Mesodermal cell (in vitro differentiated cells): ENCODE results near the gene RAP2C.
"Not testable (repeated sequence)": the region's sequence is repeated elsewhere in the genome, so short reads cannot be mapped to it uniquely, and the experiment has no call there.

Experiments used
- H3K27ac ChIP-seq: 2 replicates; pipeline ENCODE4 v1.7.0; 2013; ENCODE audit warnings: mild to moderate bottlenecking, low read depth, low read length, moderate library complexity; ENCODE audit not compliant: severe bottlenecking
- H3K36me3 ChIP-seq: 2 replicates; pipeline ENCODE4 v1.7.1; 2013; ENCODE audit warnings: mild to moderate bottlenecking, low read length, moderate library complexity; ENCODE audit not compliant: control insufficient read depth, insufficient read depth
- H3K4me1 ChIP-seq: one replicate; pipeline ENCODE4 v1.7.1; 2013; ENCODE audit warnings: mild to moderate bottlenecking, low read length; ENCODE audit not compliant: insufficient read depth, control insufficient read depth, poor library complexity, severe bottlenecking
- H3K4me3 ChIP-seq: 2 replicates; pipeline ENCODE4 v1.7.0; 2013; ENCODE audit warnings: low read length, control low read depth, mild to moderate bottlenecking; ENCODE audit not compliant: insufficient read depth, poor library complexity, severe bottlenecking; ENCODE audit errors: extremely low read depth
- H3K9me3 ChIP-seq: 2 replicates; pipeline ENCODE4 v1.7.1; 2013; ENCODE audit warnings: mild to moderate bottlenecking, low read length, moderate library complexity; ENCODE audit not compliant: control insufficient read depth
- WGBS, 2 experiments: methylation state at CpG; one replicate each; pipeline ENCODE4 v1.1.5; 2013; ENCODE audit warnings: missing lambda C conversion rate in 2 of 2; ENCODE audit not compliant: insufficient coverage in 2 of 2; 5-methylcytosine and 5-hydroxymethylcytosine counted together

RAP2C gene

GRCh38 chrX:132169554-132169953 lies 49.7 kb downstream of the RAP2C start:
- Histone ChIP-seq H3K9me3 (no peaks in the 10 kb centered on the region), H3K27ac (no peak overlapping the region), H3K4me1 (no peaks in the 10 kb centered on the region), H3K36me3 (no peaks in the 10 kb centered on the region), H3K4me3 (no peak overlapping the region)
- WGBS, 2 experiments: no CpG with 5 or more reads among the region's 3 CpGs

- H3K36me3 ChIP-seq: no peaks in the 10 kb centered on the region
- H3K4me1 ChIP-seq: no peaks in the 10 kb centered on the region
- H3K4me3 ChIP-seq: no peak overlapping the region
- no peak overlapping the region for H3K27ac ChIP-seq
- no peaks in the 10 kb centered on the region for H3K9me3 ChIP-seq
Measured at GRCh38 chrX:132165651-132166050, 53.6 kb downstream of the RAP2C start.

GRCh38 chrX:132165005-132165404 lies 54.2 kb downstream of the RAP2C start:
- Histone ChIP-seq H3K4me1 (no peaks in the 10 kb centered on the region), H3K27ac (no peak overlapping the region), H3K4me3 (no peak overlapping the region), H3K36me3 (no peaks in the 10 kb centered on the region), H3K9me3 (no peaks in the 10 kb centered on the region)

DNA sequence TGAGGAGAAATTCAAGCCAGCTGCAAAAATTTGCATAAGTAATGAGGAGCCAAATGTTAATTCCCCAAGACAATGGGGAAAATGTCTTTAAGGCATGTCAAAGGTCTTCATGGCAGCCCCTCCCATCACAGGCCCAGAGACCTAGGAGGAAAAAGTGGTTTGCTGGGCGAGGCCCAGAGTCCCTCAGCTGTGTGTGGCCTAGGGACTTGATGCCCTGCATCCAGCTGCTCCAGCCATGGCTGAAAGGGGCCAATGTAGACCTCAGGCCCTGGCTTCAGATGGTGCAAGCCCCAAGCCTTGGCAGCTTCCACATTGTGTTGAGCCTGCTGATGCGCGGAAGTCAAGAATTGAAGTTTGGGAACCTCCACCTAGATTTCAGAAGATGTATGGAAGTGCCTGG lies 56.2 kb downstream of the RAP2C start:
- 100% methylated on average over 1 of the region's 3 CpGs; no CpG with 5 or more reads in 1 of the 2 experiments for WGBS, 2 experiments
- not testable (repeated sequence) for H3K36me3 ChIP-seq, H3K27ac ChIP-seq, H3K4me3 ChIP-seq, H3K9me3 ChIP-seq, H3K4me1 ChIP-seq

- H3K9me3 ChIP-seq: no peaks in the 10 kb centered on the region
- no peaks in the 10 kb centered on the region for H3K4me1 ChIP-seq
- 62 to 82% methylated on average over 2 to 3 of the region's 4 CpGs for WGBS, 2 experiments
- H3K36me3 ChIP-seq: no peaks in the 10 kb centered on the region
- H3K27ac ChIP-seq: no peak overlapping the region
- H3K4me3 ChIP-seq: no peak overlapping the region
Measured at GRCh38 chrX:132153166-132153565, 66.1 kb downstream of the RAP2C start.
